ENCODE results near the gene BTBD19.

- no peak for TF ChIP-seq EZH2phosphoT487 (IDR thresholded peaks at IDR 0.05; ENCODE audit: borderline replicate concordance, low read depth, low read length)
- TF ChIP-seq, protein P1, sequence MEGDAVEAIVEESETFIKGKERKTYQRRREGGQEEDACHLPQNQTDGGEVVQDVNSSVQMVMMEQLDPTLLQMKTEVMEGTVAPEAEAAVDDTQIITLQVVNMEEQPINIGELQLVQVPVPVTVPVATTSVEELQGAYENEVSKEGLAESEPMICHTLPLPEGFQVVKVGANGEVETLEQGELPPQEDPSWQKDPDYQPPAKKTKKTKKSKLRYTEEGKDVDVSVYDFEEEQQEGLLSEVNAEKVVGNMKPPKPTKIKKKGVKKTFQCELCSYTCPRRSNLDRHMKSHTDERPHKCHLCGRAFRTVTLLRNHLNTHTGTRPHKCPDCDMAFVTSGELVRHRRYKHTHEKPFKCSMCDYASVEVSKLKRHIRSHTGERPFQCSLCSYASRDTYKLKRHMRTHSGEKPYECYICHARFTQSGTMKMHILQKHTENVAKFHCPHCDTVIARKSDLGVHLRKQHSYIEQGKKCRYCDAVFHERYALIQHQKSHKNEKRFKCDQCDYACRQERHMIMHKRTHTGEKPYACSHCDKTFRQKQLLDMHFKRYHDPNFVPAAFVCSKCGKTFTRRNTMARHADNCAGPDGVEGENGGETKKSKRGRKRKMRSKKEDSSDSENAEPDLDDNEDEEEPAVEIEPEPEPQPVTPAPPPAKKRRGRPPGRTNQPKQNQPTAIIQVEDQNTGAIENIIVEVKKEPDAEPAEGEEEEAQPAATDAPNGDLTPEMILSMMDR (conservative IDR thresholded peaks at IDR 0.05; ENCODE audit: low read length): no peak
Observed at GRCh38 chr1:44819608-44820327, 11.4 kb downstream of the BTBD19 start.
